ENCODE measurements around the gene CLEC2A.

GRCh38 chr12:9922429-9922828, 9.7 kb downstream of the CLEC2A start:
- TF ChIP-seq POLR2A (IDR thresholded peaks at IDR 0.05) (no peak), POLR2AphosphoS5 (IDR thresholded peaks at IDR 0.05) (no peak), CTCF (IDR thresholded peaks at IDR 0.05) (no peak), EP300 (IDR thresholded peaks at IDR 0.05) (no peak)
